Measurements from ENCODE around the gene EXOC3. TPM values are rescaled to one million over a fixed set of nuclear protein-coding genes. Genes with fewer than 3 reads are reported as not detected.

EXOC3 gene
- total and polyA plus RNA-seq, 2 of the 4 experiments (the other 2 are of a cell fraction), result 35.1 to 47.5 TPM

DNA sequence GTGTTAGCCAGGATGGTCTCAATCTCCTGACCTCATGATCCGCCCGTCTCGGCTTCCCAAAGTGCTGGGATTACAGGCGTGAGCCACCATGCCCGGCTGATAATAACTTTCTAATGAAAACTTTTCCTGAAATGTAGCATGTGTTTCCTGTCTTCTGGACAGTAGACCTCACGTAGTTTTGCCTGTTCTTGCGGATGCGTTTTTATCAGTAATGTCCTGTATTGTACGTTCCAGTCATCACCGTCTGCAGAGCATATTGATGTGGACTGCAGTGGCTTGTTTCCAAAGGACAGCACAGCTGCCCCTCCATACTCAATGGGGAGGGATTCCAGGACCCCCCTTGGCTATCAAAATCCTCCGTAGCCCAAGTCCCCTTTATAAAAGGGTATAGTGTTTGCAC lies 12.8 kb downstream of the EXOC3 start:
- H4K8ac ChIP-seq (ENCODE audit: low read depth in 2 of 2, low read length in 2 of 2), result no peak overlapping the region
- ATAC-seq (ENCODE audit: low read depth), result no peak
- peaks cover 23 to 73% of the 10 kb centered on the region in 2 experiments for H3K79me1 ChIP-seq (ENCODE audit: low read depth in 1 of 2, low read length in 2 of 2)
- intact Hi-C loops (cut with micrococcal nuclease), result no loop called here
- H3K4me3 ChIP-seq (ENCODE audit: insufficient read depth, low read depth, low read length), result no peak overlapping the region
- no peak overlapping the region for H2AK5ac ChIP-seq (ENCODE audit: low read depth, low read length)
- H3K56ac ChIP-seq (ENCODE audit: extremely low read depth, insufficient read depth, low read length), result no peak overlapping the region
- DNase-seq, result no peak
- H4K91ac ChIP-seq (ENCODE audit: insufficient read depth, low read depth, low read length), result no peak overlapping the region
- peaks cover 34% of the 10 kb centered on the region for H4K20me1 ChIP-seq (ENCODE audit: insufficient read depth, low read length)
- H3K18ac ChIP-seq (ENCODE audit: low read depth, low read length), result no peak overlapping the region
- peaks cover 29% of the 10 kb centered on the region; the same call in 1 of the 2 replicates for H3K9me1 ChIP-seq (ENCODE audit: insufficient read depth, low read length)
- H3K14ac ChIP-seq (replicated peaks; ENCODE audit: low read depth, low read length), result no peak overlapping the region
- peaks cover 74% of the 10 kb centered on the region for H3K36me3 ChIP-seq (ENCODE audit: control insufficient read depth, insufficient read depth, low read length)
- H3K9me3 ChIP-seq (ENCODE audit: control insufficient read depth, insufficient read depth, low read length), result peaks cover 7% of the 10 kb centered on the region
- no peak overlapping the region for H3K27ac ChIP-seq (ENCODE audit: insufficient read depth, low read length)
- 85% methylated on average over 5 of the region's 11 CpGs; no CpG with 5 or more reads in 1 of the 2 experiments for WGBS, 2 experiments (ENCODE audit: extremely low coverage in 2 of 2, insufficient read length in 1 of 2)
- H2BK15ac ChIP-seq (ENCODE audit: low read depth, low read length), result no peak overlapping the region
- H2BK5ac ChIP-seq (ENCODE audit: low read depth, low read length, poor library complexity, severe bottlenecking), result no peak overlapping the region
- dilution Hi-C loops (cut with HindIII; ENCODE audit: low sequenced_read_pairs, unreplicated experiment), result no loop called here
- in situ Hi-C loops (cut with MboI; ENCODE audit: low sequenced_read_pairs), result no loop called here
- no peak overlapping the region for H2BK120ac ChIP-seq (ENCODE audit: low read depth, low read length)
- no peak overlapping the region for H3K23ac ChIP-seq (ENCODE audit: low read depth, low read length)
- H3K9ac ChIP-seq (ENCODE audit: low read depth, low read length), result no peak overlapping the region
- peaks cover 2% of the 10 kb centered on the region for H3K4me1 ChIP-seq (ENCODE audit: control insufficient read depth, insufficient read depth, low read length)
- TF ChIP-seq FOS (IDR thresholded peaks at IDR 0.05; ENCODE audit: low read depth, low read length) (no peak), RAD21 (IDR thresholded peaks at IDR 0.05; ENCODE audit: low read length) (no peak), MXI1 (IDR thresholded peaks at IDR 0.05; ENCODE audit: borderline replicate concordance, low read depth, low read length) (no peak), MAZ (IDR thresholded peaks at IDR 0.05; ENCODE audit: borderline replicate concordance, low read depth, low read length) (no peak), NFE2L2 (IDR thresholded peaks at IDR 0.05; ENCODE audit: low read depth, low read length) (no peak), CEBPB (IDR thresholded peaks at IDR 0.05; ENCODE audit: low read depth, low read length) (no peak), POLR2A (IDR thresholded peaks at IDR 0.05; ENCODE audit: low read depth, low read length) (no peak), MAFK (IDR thresholded peaks at IDR 0.05; ENCODE audit: low read depth, low read length) (no peak), SMC3 (IDR thresholded peaks at IDR 0.05; ENCODE audit: low read depth, low read length) (no peak), CHD1 (IDR thresholded peaks at IDR 0.05; ENCODE audit: low read depth, low read length) (no peak)
- TF ChIP-seq, protein P1, sequence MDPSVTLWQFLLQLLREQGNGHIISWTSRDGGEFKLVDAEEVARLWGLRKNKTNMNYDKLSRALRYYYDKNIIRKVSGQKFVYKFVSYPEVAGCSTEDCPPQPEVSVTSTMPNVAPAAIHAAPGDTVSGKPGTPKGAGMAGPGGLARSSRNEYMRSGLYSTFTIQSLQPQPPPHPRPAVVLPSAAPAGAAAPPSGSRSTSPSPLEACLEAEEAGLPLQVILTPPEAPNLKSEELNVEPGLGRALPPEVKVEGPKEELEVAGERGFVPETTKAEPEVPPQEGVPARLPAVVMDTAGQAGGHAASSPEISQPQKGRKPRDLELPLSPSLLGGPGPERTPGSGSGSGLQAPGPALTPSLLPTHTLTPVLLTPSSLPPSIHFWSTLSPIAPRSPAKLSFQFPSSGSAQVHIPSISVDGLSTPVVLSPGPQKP (IDR thresholded peaks at IDR 0.05; ENCODE audit: borderline replicate concordance, low read depth, low read length), result no peak
- TF ChIP-seq, protein P2, sequence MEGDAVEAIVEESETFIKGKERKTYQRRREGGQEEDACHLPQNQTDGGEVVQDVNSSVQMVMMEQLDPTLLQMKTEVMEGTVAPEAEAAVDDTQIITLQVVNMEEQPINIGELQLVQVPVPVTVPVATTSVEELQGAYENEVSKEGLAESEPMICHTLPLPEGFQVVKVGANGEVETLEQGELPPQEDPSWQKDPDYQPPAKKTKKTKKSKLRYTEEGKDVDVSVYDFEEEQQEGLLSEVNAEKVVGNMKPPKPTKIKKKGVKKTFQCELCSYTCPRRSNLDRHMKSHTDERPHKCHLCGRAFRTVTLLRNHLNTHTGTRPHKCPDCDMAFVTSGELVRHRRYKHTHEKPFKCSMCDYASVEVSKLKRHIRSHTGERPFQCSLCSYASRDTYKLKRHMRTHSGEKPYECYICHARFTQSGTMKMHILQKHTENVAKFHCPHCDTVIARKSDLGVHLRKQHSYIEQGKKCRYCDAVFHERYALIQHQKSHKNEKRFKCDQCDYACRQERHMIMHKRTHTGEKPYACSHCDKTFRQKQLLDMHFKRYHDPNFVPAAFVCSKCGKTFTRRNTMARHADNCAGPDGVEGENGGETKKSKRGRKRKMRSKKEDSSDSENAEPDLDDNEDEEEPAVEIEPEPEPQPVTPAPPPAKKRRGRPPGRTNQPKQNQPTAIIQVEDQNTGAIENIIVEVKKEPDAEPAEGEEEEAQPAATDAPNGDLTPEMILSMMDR (conservative IDR thresholded peaks at IDR 0.05; ENCODE audit: low read depth, low read length), result no peak
- ChIA-PET CTCF (no interaction called here), POLR2A (ENCODE audit: unreplicated experiment) (no interaction called here)
- BruUV-seq (replicated peaks), result no TSS peak
- H3K4me2 ChIP-seq (ENCODE audit: low read depth, low read length), result no peak overlapping the region
- no peak overlapping the region for H3K4ac ChIP-seq (ENCODE audit: low read depth, low read length)
- H3K27me3 ChIP-seq (ENCODE audit: control insufficient read depth, insufficient read depth, low read length), result no peaks in the 10 kb centered on the region
- H2AK9ac ChIP-seq (replicated peaks; ENCODE audit: low read depth, low read length, poor library complexity), result no peak overlapping the region
- H2AFZ ChIP-seq (replicated peaks; ENCODE audit: low read length, poor library complexity), result no peak overlapping the region
- no peak overlapping the region for H2BK20ac ChIP-seq (ENCODE audit: low read depth, low read length)
- no peak overlapping the region for H4K5ac ChIP-seq (ENCODE audit: low read depth, low read length)
